B cell (primary cell): Measurements from ENCODE around the gene WASHC4.

Experiments
- CTCF ChIP-seq: fragments of 200-600 bp; IDR thresholded peaks from one replicate; pipeline ENCODE4 v1.8.0; 2022; ENCODE audit warnings: antibody characterized with exemption, mild to moderate bottlenecking
- EZH2 ChIP-seq: IDR thresholded peaks from 2 replicates; pipeline ENCODE4 v1.6.1; 2012; ENCODE audit warnings: borderline replicate concordance, low read depth, mild to moderate bottlenecking, moderate library complexity, low read length; ENCODE audit not compliant: insufficient read depth, poor library complexity, severe bottlenecking

GRCh38 chr12:105102673-105103072, 4.9 kb upstream of the WASHC4 start:
- TF ChIP-seq CTCF (no peak), EZH2 (no peak)
